Measurements from ENCODE around the gene CX3CR1. TPM values are rescaled to one million over a fixed set of nuclear protein-coding genes. Genes with fewer than 3 reads are reported as not detected.

CX3CR1 gene
- total and polyA plus RNA-seq, 7 donors, result 0.10 to 0.68 (median 0.28) TPM; not detected in 2

DNA sequence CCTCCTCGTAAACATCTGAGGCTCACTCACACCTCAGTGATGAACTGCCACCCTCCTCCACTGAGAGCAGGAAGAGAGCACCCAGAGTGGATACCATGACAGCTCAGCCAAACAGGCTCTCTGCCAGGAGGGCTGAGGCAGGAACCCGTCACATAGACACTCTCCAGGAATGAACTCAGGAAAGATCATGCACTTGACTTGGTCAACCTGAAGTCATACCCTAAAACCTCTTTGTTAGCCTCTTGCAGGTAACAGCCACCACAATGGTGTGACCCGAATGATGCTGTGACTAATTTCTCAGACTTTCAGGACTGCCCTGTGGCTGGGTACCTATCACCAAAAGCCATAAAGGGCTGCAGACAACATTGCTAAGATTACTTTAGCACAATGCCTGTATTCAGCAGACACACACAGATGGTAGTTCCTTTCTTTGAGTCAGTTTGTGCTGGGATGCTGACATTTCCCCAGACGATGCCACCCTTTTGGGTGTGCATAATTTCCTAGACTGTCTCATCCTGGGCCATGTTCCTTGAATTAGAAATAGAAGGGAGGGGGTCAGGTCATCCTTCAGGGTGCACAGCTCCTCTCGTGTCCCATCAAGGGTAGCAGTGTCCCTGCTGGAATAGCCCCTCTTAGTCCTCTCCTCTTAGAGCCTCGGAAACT, 30.3 kb downstream of the CX3CR1 start:
- H3K27ac ChIP-seq, result peak overlapping the region in 3 of 4 donors; percentile 26 to 74 (median 68)
- H3K36me3 ChIP-seq, result no peaks in the 10 kb centered on the region
- WGBS, 2 donors, result 56 to 78% methylated on average over 6 of the region's 6 CpGs
- H3K4me1 ChIP-seq, result peaks cover 0 to 33% (median 19%) of the 10 kb centered on the region in 4 donors
- intact Hi-C loops (cut with DNase I), result no loop called here
- H3K9me3 ChIP-seq, result no peaks in the 10 kb centered on the region
- H3K27me3 ChIP-seq, result no peaks in the 10 kb centered on the region
- TF ChIP-seq POLR2AphosphoS5 (IDR thresholded peaks at IDR 0.05) (peak in 2 of 4 donors; percentile 39 to 49), POLR2A (IDR thresholded peaks at IDR 0.05) (no peak), EP300 (IDR thresholded peaks at IDR 0.05) (no peak)
- TF ChIP-seq, protein P1, sequence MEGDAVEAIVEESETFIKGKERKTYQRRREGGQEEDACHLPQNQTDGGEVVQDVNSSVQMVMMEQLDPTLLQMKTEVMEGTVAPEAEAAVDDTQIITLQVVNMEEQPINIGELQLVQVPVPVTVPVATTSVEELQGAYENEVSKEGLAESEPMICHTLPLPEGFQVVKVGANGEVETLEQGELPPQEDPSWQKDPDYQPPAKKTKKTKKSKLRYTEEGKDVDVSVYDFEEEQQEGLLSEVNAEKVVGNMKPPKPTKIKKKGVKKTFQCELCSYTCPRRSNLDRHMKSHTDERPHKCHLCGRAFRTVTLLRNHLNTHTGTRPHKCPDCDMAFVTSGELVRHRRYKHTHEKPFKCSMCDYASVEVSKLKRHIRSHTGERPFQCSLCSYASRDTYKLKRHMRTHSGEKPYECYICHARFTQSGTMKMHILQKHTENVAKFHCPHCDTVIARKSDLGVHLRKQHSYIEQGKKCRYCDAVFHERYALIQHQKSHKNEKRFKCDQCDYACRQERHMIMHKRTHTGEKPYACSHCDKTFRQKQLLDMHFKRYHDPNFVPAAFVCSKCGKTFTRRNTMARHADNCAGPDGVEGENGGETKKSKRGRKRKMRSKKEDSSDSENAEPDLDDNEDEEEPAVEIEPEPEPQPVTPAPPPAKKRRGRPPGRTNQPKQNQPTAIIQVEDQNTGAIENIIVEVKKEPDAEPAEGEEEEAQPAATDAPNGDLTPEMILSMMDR (IDR thresholded peaks at IDR 0.05), result no peak
- no peak overlapping the region for H3K4me3 ChIP-seq
- no peak for DNase-seq

DNA sequence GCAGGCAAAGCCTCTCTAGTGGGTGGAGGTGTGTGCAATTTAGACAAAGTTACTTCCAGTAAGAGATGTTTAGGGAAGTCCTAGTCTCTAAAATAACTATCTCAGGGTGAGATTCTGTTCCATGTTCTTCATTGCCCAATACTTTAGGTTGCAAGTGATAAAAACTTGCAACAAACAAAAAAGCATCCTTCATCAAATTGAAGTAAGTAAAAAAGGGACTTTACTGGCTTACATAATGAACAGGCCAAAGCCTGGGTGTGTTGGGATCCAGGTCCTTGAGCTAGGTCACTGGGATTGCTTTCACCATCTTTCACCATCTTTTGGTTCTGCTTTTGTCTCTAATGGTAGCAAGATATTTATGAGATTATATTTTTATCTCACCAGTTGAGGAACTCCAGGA, 38.3 kb downstream of the CX3CR1 start:
- H3K9me3 ChIP-seq, result peaks cover 0 to 2% (median 0%) of the 10 kb centered on the region in 4 donors
- H3K4me1 ChIP-seq, result no peaks in the 10 kb centered on the region
- no peak overlapping the region for H3K4me3 ChIP-seq
- TF ChIP-seq POLR2AphosphoS5 (IDR thresholded peaks at IDR 0.05), result no peak
- no peak for TF ChIP-seq POLR2A (IDR thresholded peaks at IDR 0.05)
- no peak for TF ChIP-seq EP300 (IDR thresholded peaks at IDR 0.05)
- TF ChIP-seq, protein P1 (IDR thresholded peaks at IDR 0.05), result no peak
- no peaks in the 10 kb centered on the region for H3K36me3 ChIP-seq
- intact Hi-C loops (cut with DNase I), result no loop called here
- no peak overlapping the region for H3K27ac ChIP-seq
- DNase-seq, result no peak
- H3K27me3 ChIP-seq, result no peaks in the 10 kb centered on the region

DNA sequence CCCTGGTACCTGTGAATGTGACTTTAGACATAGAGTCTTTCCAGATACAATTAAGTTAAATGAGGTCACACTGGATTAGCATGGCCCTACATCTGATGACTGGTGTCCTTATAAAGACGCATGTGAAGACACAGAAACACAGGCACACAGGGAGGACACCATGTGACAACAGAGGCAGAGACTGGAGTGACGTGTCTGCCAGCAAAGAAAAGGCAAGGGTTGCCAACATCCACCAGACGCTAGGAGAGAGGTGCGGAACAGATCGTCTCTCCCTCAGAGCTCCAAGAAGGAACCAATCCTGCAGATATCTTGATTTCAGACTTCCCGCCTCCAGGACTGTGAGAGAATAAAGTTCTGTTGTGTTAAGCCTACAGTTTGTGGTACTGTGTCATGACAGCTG, 42.8 kb downstream of the CX3CR1 start:
- no peak for DNase-seq
- Histone ChIP-seq H3K27ac (no peak overlapping the region), H3K27me3 (no peaks in the 10 kb centered on the region), H3K36me3 (no peaks in the 10 kb centered on the region), H3K4me1 (no peaks in the 10 kb centered on the region), H3K4me3 (no peak overlapping the region), H3K9me3 (no peaks in the 10 kb centered on the region)
- WGBS, 2 donors, result 83 to 88% methylated on average over 6 of the region's 6 CpGs
- intact Hi-C loops (cut with DNase I), result no loop called here
- TF ChIP-seq POLR2A (IDR thresholded peaks at IDR 0.05) (no peak), EP300 (IDR thresholded peaks at IDR 0.05) (no peak), POLR2AphosphoS5 (IDR thresholded peaks at IDR 0.05) (no peak)
- TF ChIP-seq, protein P1 (IDR thresholded peaks at IDR 0.05), result no peak

DNA sequence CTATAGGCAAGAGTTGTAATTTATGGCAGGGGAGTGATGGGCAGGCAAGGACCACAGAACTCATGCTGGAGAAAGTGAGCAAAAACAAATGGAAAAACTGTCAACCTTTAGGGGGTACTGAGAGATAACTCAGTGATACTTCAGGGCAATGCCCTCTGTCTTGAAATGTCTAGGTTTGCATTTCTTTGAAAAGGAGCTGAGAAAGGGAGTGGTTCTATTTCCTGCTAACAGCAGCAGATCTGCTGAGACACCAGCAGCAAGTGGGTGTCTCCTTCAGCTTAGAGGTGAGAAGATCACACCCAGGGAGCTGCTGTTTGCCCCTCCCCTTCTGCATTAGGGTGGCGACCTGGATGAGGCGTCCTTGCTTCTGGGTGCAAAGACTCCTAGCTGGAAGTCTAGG, 45.2 kb downstream of the CX3CR1 start:
- no peak overlapping the region for H3K4me3 ChIP-seq
- intact Hi-C loops (cut with DNase I), result no loop called here
- H3K4me1 ChIP-seq, result no peaks in the 10 kb centered on the region
- H3K27ac ChIP-seq, result no peak overlapping the region
- no peaks in the 10 kb centered on the region for H3K36me3 ChIP-seq
- TF ChIP-seq POLR2A (IDR thresholded peaks at IDR 0.05) (no peak), POLR2AphosphoS5 (IDR thresholded peaks at IDR 0.05) (no peak), EP300 (IDR thresholded peaks at IDR 0.05) (no peak)
- TF ChIP-seq, protein P1 (IDR thresholded peaks at IDR 0.05), result no peak
- no peaks in the 10 kb centered on the region for H3K9me3 ChIP-seq
- 7 to 42% methylated on average over 2 of the region's 2 CpGs for WGBS, 2 donors
- DNase-seq, result no peak
- no peaks in the 10 kb centered on the region for H3K27me3 ChIP-seq

DNA sequence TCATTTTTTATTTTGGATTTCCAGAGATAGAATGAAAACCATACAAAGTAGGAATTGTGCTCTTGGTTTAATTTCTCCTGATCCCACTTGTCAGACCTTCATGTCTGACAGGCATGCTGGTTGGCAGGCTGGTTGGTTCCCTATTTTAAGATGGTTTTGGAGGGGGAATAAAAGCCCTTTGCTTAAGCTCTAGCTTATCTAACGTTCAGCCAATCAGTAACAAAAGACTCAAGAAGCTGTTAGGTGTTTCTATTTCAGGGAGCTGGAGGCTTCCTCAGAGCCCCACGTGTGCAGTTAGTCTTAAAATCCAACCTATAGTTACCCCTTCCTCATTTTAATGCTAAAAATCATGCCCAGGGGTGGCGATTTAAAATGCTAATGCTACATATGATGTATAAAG, 47.0 kb downstream of the CX3CR1 start:
- WGBS, 2 donors, result 41 to 45% methylated on average over 3 of the region's 3 CpGs
- no peak overlapping the region for H3K27ac ChIP-seq
- TF ChIP-seq POLR2AphosphoS5 (IDR thresholded peaks at IDR 0.05), result no peak
- TF ChIP-seq, protein P1 (IDR thresholded peaks at IDR 0.05), result no peak
- TF ChIP-seq POLR2A (IDR thresholded peaks at IDR 0.05), result no peak
- TF ChIP-seq EP300 (IDR thresholded peaks at IDR 0.05), result no peak

More for the DNA sequence above, 47.0 kb downstream of the CX3CR1 start:
- intact Hi-C loops (cut with DNase I), result no loop called here
- Histone ChIP-seq H3K4me3 (no peak overlapping the region), H3K36me3 (no peaks in the 10 kb centered on the region), H3K27me3 (no peaks in the 10 kb centered on the region), H3K9me3 (no peaks in the 10 kb centered on the region), H3K4me1 (no peaks in the 10 kb centered on the region)
- DNase-seq, result no peak
